ENCODE measurements around the gene CTXND1.

CTXND1 gene

GRCh38 chr15:80182611-80183261 is 69.3 kb downstream of the CTXND1 start:
- no peaks in the 10 kb centered on the region for H3K27me3 ChIP-seq (ENCODE audit: insufficient read depth, low read length)
- no peaks in the 10 kb centered on the region for H3K9me3 ChIP-seq (ENCODE audit: low read length)
- H2AFZ ChIP-seq (ENCODE audit: low read depth, low read length), result no peak overlapping the region
- H3K36me3 ChIP-seq (ENCODE audit: insufficient read depth, low read length), result peaks cover 4% of the 10 kb centered on the region
- no peak overlapping the region for H3K4me3 ChIP-seq (ENCODE audit: low read length)
- peaks cover 9% of the 10 kb centered on the region for H3K4me1 ChIP-seq (ENCODE audit: insufficient read depth, low read length)

- no peaks in the 10 kb centered on the region for H3K27me3 ChIP-seq (ENCODE audit: insufficient read depth, low read length)
- peaks cover 9% of the 10 kb centered on the region for H3K4me1 ChIP-seq (ENCODE audit: insufficient read depth, low read length)
- H3K36me3 ChIP-seq (ENCODE audit: insufficient read depth, low read length), result no peaks in the 10 kb centered on the region
- H2AFZ ChIP-seq (ENCODE audit: low read depth, low read length), result no peak overlapping the region
- no peak overlapping the region for H3K4me3 ChIP-seq (ENCODE audit: low read length)
- H3K9me3 ChIP-seq (ENCODE audit: low read length), result no peaks in the 10 kb centered on the region
Measured at GRCh38 chr15:80180986-80181385, 71.0 kb downstream of the CTXND1 start.

GRCh38 chr15:80180468-80180867 is 71.5 kb downstream of the CTXND1 start:
- Histone ChIP-seq H2AFZ (ENCODE audit: low read depth, low read length) (no peak overlapping the region), H3K36me3 (ENCODE audit: insufficient read depth, low read length) (no peaks in the 10 kb centered on the region), H3K4me1 (ENCODE audit: insufficient read depth, low read length) (peaks cover 9% of the 10 kb centered on the region), H3K9me3 (ENCODE audit: low read length) (no peaks in the 10 kb centered on the region), H3K27me3 (ENCODE audit: insufficient read depth, low read length) (no peaks in the 10 kb centered on the region), H3K4me3 (ENCODE audit: low read length) (no peak overlapping the region)

- H3K36me3 ChIP-seq (ENCODE audit: insufficient read depth, low read length), result no peaks in the 10 kb centered on the region
- no peaks in the 10 kb centered on the region for H3K9me3 ChIP-seq (ENCODE audit: low read length)
- H2AFZ ChIP-seq (ENCODE audit: low read depth, low read length), result no peak overlapping the region
Measured at GRCh38 chr15:80179935-80180334, 72.1 kb downstream of the CTXND1 start.

GRCh38 chr15:80179025-80179759 is 72.8 kb downstream of the CTXND1 start:
- Histone ChIP-seq H3K36me3 (ENCODE audit: insufficient read depth, low read length) (no peaks in the 10 kb centered on the region), H3K4me3 (ENCODE audit: low read length) (no peak overlapping the region), H3K9me3 (ENCODE audit: low read length) (no peaks in the 10 kb centered on the region), H2AFZ (ENCODE audit: low read depth, low read length) (no peak overlapping the region), H3K27me3 (ENCODE audit: insufficient read depth, low read length) (no peaks in the 10 kb centered on the region), H3K4me1 (ENCODE audit: insufficient read depth, low read length) (peaks cover under 1% of the 10 kb centered on the region)

More at GRCh38 chr15:80179935-80180334, 72.1 kb downstream of the CTXND1 start:
- H3K27me3 ChIP-seq (ENCODE audit: insufficient read depth, low read length), result no peaks in the 10 kb centered on the region
- no peak overlapping the region for H3K4me3 ChIP-seq (ENCODE audit: low read length)
- H3K4me1 ChIP-seq (ENCODE audit: insufficient read depth, low read length), result peaks cover 7% of the 10 kb centered on the region

- Histone ChIP-seq H3K4me3 (ENCODE audit: low read length) (no peak overlapping the region), H3K9me3 (ENCODE audit: low read length) (no peaks in the 10 kb centered on the region), H3K4me1 (ENCODE audit: insufficient read depth, low read length) (no peaks in the 10 kb centered on the region)
Measured at GRCh38 chr15:80177156-80177555, 74.9 kb downstream of the CTXND1 start.

GRCh38 chr15:80176443-80176842 is 75.6 kb downstream of the CTXND1 start:
- no peaks in the 10 kb centered on the region for H3K9me3 ChIP-seq (ENCODE audit: low read length)
- no peak overlapping the region for H3K4me3 ChIP-seq (ENCODE audit: low read length)
- H3K4me1 ChIP-seq (ENCODE audit: insufficient read depth, low read length), result no peaks in the 10 kb centered on the region
- H3K36me3 ChIP-seq (ENCODE audit: insufficient read depth, low read length), result no peaks in the 10 kb centered on the region
- H3K27me3 ChIP-seq (ENCODE audit: insufficient read depth, low read length), result no peaks in the 10 kb centered on the region
- no peak overlapping the region for H2AFZ ChIP-seq (ENCODE audit: low read depth, low read length)

More at GRCh38 chr15:80177156-80177555, 74.9 kb downstream of the CTXND1 start:
- Histone ChIP-seq H3K36me3 (ENCODE audit: insufficient read depth, low read length) (no peaks in the 10 kb centered on the region), H3K27me3 (ENCODE audit: insufficient read depth, low read length) (no peaks in the 10 kb centered on the region), H2AFZ (ENCODE audit: low read depth, low read length) (no peak overlapping the region)

- Histone ChIP-seq H3K36me3 (ENCODE audit: insufficient read depth, low read length) (no peaks in the 10 kb centered on the region), H2AFZ (ENCODE audit: low read depth, low read length) (no peak overlapping the region), H3K27me3 (ENCODE audit: insufficient read depth, low read length) (no peaks in the 10 kb centered on the region), H3K9me3 (ENCODE audit: low read length) (no peaks in the 10 kb centered on the region), H3K4me1 (ENCODE audit: insufficient read depth, low read length) (no peaks in the 10 kb centered on the region), H3K4me3 (ENCODE audit: low read length) (no peak overlapping the region)
Measured at GRCh38 chr15:80175436-80175835, 76.6 kb downstream of the CTXND1 start.

- Histone ChIP-seq H2AFZ (ENCODE audit: low read depth, low read length) (no peak overlapping the region), H3K27me3 (ENCODE audit: insufficient read depth, low read length) (no peaks in the 10 kb centered on the region), H3K4me3 (ENCODE audit: low read length) (no peak overlapping the region), H3K4me1 (ENCODE audit: insufficient read depth, low read length) (no peaks in the 10 kb centered on the region), H3K9me3 (ENCODE audit: low read length) (no peaks in the 10 kb centered on the region), H3K36me3 (ENCODE audit: insufficient read depth, low read length) (no peaks in the 10 kb centered on the region)
Measured at GRCh38 chr15:80174017-80174746, 77.8 kb downstream of the CTXND1 start.

GRCh38 chr15:80173022-80173759 is 78.8 kb downstream of the CTXND1 start:
- Histone ChIP-seq H3K4me3 (ENCODE audit: low read length) (no peak overlapping the region), H2AFZ (ENCODE audit: low read depth, low read length) (no peak overlapping the region), H3K27me3 (ENCODE audit: insufficient read depth, low read length) (no peaks in the 10 kb centered on the region), H3K4me1 (ENCODE audit: insufficient read depth, low read length) (no peaks in the 10 kb centered on the region), H3K9me3 (ENCODE audit: low read length) (peaks cover 2% of the 10 kb centered on the region), H3K36me3 (ENCODE audit: insufficient read depth, low read length) (peaks cover 4% of the 10 kb centered on the region)

GRCh38 chr15:80172401-80172800 is 79.6 kb downstream of the CTXND1 start:
- Histone ChIP-seq H3K36me3 (ENCODE audit: insufficient read depth, low read length) (peaks cover 4% of the 10 kb centered on the region), H3K27me3 (ENCODE audit: insufficient read depth, low read length) (no peaks in the 10 kb centered on the region), H2AFZ (ENCODE audit: low read depth, low read length) (no peak overlapping the region), H3K9me3 (ENCODE audit: low read length) (peaks cover 2% of the 10 kb centered on the region), H3K4me1 (ENCODE audit: insufficient read depth, low read length) (no peaks in the 10 kb centered on the region), H3K4me3 (ENCODE audit: low read length) (no peak overlapping the region)

- no peaks in the 10 kb centered on the region for H3K4me1 ChIP-seq (ENCODE audit: insufficient read depth, low read length)
- peaks cover 4% of the 10 kb centered on the region for H3K36me3 ChIP-seq (ENCODE audit: insufficient read depth, low read length)
- no peak overlapping the region for H2AFZ ChIP-seq (ENCODE audit: low read depth, low read length)
- no peak overlapping the region for H3K4me3 ChIP-seq (ENCODE audit: low read length)
- peaks cover 2% of the 10 kb centered on the region for H3K9me3 ChIP-seq (ENCODE audit: low read length)
- no peaks in the 10 kb centered on the region for H3K27me3 ChIP-seq (ENCODE audit: insufficient read depth, low read length)
Measured at GRCh38 chr15:80171787-80172186, 80.2 kb downstream of the CTXND1 start.

- H3K36me3 ChIP-seq (ENCODE audit: insufficient read depth, low read length), result peaks cover 4% of the 10 kb centered on the region
- H2AFZ ChIP-seq (ENCODE audit: low read depth, low read length), result no peak overlapping the region
- H3K27me3 ChIP-seq (ENCODE audit: insufficient read depth, low read length), result no peaks in the 10 kb centered on the region
- peaks cover 2% of the 10 kb centered on the region for H3K9me3 ChIP-seq (ENCODE audit: low read length)
- no peaks in the 10 kb centered on the region for H3K4me1 ChIP-seq (ENCODE audit: insufficient read depth, low read length)
- no peak overlapping the region for H3K4me3 ChIP-seq (ENCODE audit: low read length)
Measured at GRCh38 chr15:80170596-80170995, 81.4 kb downstream of the CTXND1 start.
